A549 treated with CORT108297 at 1 μM for 4 hours (cell line): Measurements from ENCODE around the gene ELSPBP1. TPM values are rescaled to one million over a fixed set of nuclear protein-coding genes. Genes with fewer than 3 reads are reported as not detected.

Experiments used
- total RNA-seq: library from RNA; stranded (reverse); fragments of 200-300 nt; extraction: Qiagen RNA extraction; gene quantifications from 5 replicates; pipeline ENCODE4 v1.2.3, GENCODE V29; 2022

Gene ELSPBP1
- not detected in 5 replicates for total RNA-seq

GRCh38 chr19:47994209-47994802 is at the start of gene ELSPBP1:
Gene ELSPBP1 (plus strand): TSS chr19:47994632. CDS start chr19:48008668, 14,036 bp downstream.

GRCh38 chr19:47992070-47992469 is 2.4 kb upstream of the ELSPBP1 start, which contains the start of gene BSPH1:
Gene BSPH1 (minus strand): TSS chr19:47992170. CDS start chr19:47992081, 89 bp downstream.

GRCh38 chr19:48043675-48044258 is 49.3 kb downstream of the ELSPBP1 start, which contains the start of gene CABP5:
Gene CABP5 (minus strand): TSS chr19:48044079. CDS start chr19:48043922, 157 bp downstream.

Other genes starting within 250 kb of the ELSPBP1 start
- 239 to 288 TPM (median 245 TPM) in 5 replicates for gene NOP53, start 249.1 kb upstream of the ELSPBP1 start, total RNA-seq
- gene SELENOW, start 215.9 kb upstream of the ELSPBP1 start, total RNA-seq: 96.0 to 171 TPM (median 161 TPM) in 5 replicates
- gene TPRX1, start 190.1 kb upstream of the ELSPBP1 start, total RNA-seq: not detected in 5 replicates
- not detected in 5 replicates for gene CRX, start 172.7 kb upstream of the ELSPBP1 start, total RNA-seq
- gene TPRX2, start 135.4 kb upstream of the ELSPBP1 start, total RNA-seq: not detected in 5 replicates
- not detected in 5 replicates for gene SULT2A1, start 108.3 kb upstream of the ELSPBP1 start, total RNA-seq
- not detected in 5 replicates for gene BSPH1, start 2.5 kb upstream of the ELSPBP1 start, total RNA-seq
- not detected in 5 replicates for gene CABP5, start 49.4 kb downstream of the ELSPBP1 start, total RNA-seq
- gene PLA2G4C, start 116.2 kb downstream of the ELSPBP1 start, total RNA-seq: 10.3 to 16.5 TPM (median 10.5 TPM) in 5 replicates
- gene LIG1, start 175.7 kb downstream of the ELSPBP1 start, total RNA-seq: 59.0 to 70.2 TPM (median 62.5 TPM) in 5 replicates
- 5.7 to 8.7 TPM (median 7.2 TPM) in 5 replicates for gene ZSWIM9, start 176.0 kb downstream of the ELSPBP1 start, total RNA-seq